ENCODE results near the gene YAF2.

The YAF2 gene

DNA sequence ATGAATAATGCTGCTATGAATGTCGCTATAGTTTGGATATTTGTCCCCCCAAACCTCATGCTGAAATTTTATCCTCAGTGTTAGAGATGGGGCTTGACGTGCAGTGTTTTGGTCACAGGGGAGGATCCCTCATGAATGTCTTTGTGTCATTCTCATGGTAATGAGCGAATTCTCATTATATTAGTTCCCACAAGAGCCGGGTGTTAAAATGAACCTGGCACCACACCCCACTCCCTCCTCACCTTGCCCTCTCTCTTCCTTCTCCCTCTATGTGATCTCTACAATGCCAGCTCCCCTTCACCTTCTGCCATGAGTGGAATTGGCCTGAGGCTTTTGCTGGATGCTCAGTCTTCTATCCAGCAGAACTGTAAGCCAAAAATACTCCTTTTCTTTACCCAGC lies 37.5 kb upstream of the YAF2 start:
- Histone ChIP-seq H3K27ac (ENCODE audit: low read depth, low read length) (no peak overlapping the region), H2AK5ac (ENCODE audit: low read length) (no peak overlapping the region), H3K79me1 (ENCODE audit: low read length) (no peaks in the 10 kb centered on the region), H3K18ac (ENCODE audit: low read length) (no peak overlapping the region), H3K23ac (ENCODE audit: low read length) (no peak overlapping the region), H3K4ac (ENCODE audit: low read depth, low read length) (no peak overlapping the region), H3K9ac (ENCODE audit: low read length) (no peak overlapping the region), H2BK15ac (replicated peaks; ENCODE audit: low read depth) (no peak overlapping the region), H3K56ac (ENCODE audit: low read length) (no peak overlapping the region), H4K5ac (ENCODE audit: low read length) (no peak overlapping the region), H3K79me2 (ENCODE audit: control insufficient read depth, insufficient read depth, low read length) (no peaks in the 10 kb centered on the region), H3K4me3 (ENCODE audit: low read length) (no peak overlapping the region), H2BK5ac (ENCODE audit: low read length) (no peak overlapping the region), H2BK120ac (ENCODE audit: low read depth, low read length) (no peak overlapping the region), H3K4me1 (ENCODE audit: control insufficient read depth, low read depth, low read length) (no peaks in the 10 kb centered on the region), H3K27me3 (ENCODE audit: insufficient read depth, low read length, poor library complexity) (no peaks in the 10 kb centered on the region), H3K36me3 (ENCODE audit: control insufficient read depth, insufficient read depth, low read length) (no peaks in the 10 kb centered on the region), H3K4me2 (ENCODE audit: low read length) (no peak overlapping the region), H4K8ac (ENCODE audit: low read depth, low read length) (no peak overlapping the region)
- no peak for DNase-seq
- no CpG with 5 or more reads among the region's 4 CpGs for WGBS (ENCODE audit: extremely low coverage, insufficient coverage, low lambda C conversion rate)

DNA sequence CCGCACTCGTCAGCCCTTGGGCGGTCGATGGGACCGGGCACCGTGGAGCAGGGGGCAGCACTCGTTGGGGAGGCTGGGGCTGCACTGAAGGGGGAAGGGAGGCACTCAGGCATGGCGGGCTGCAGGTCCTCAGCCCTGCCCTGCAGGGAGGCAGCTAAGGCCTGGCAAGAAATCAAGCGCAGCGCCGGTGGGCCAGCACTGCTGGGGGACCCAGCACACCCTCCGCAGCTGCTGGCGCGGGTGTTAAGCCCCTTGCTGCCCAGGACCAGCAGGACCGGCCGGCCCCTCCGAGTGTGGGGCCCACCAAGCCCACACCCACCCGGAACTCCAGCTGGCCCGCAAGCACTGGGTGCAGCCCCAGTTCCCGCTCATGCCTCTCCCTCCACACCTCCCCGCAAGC lies 35.7 kb upstream of the YAF2 start:
- Histone ChIP-seq H3K4me2 (ENCODE audit: low read length) (no peak overlapping the region), H2BK120ac (ENCODE audit: low read depth, low read length) (no peak overlapping the region), H3K23ac (ENCODE audit: low read length) (no peak overlapping the region), H4K8ac (ENCODE audit: low read depth, low read length) (no peak overlapping the region), H3K4me1 (ENCODE audit: control insufficient read depth, low read depth, low read length) (no peaks in the 10 kb centered on the region), H3K79me2 (ENCODE audit: control insufficient read depth, insufficient read depth, low read length) (no peaks in the 10 kb centered on the region), H3K36me3 (ENCODE audit: control insufficient read depth, insufficient read depth, low read length) (no peaks in the 10 kb centered on the region), H2AK5ac (ENCODE audit: low read length) (no peak overlapping the region), H3K9ac (ENCODE audit: low read length) (no peak overlapping the region), H3K18ac (ENCODE audit: low read length) (no peak overlapping the region), H2BK15ac (replicated peaks; ENCODE audit: low read depth) (no peak overlapping the region), H2BK5ac (ENCODE audit: low read length) (no peak overlapping the region), H4K5ac (ENCODE audit: low read length) (no peak overlapping the region), H3K56ac (ENCODE audit: low read length) (no peak overlapping the region), H3K27ac (ENCODE audit: low read depth, low read length) (no peak overlapping the region), H3K4ac (ENCODE audit: low read depth, low read length) (no peak overlapping the region), H3K4me3 (ENCODE audit: low read length) (no peak overlapping the region), H3K79me1 (ENCODE audit: low read length) (no peaks in the 10 kb centered on the region), H3K27me3 (ENCODE audit: insufficient read depth, low read length, poor library complexity) (no peaks in the 10 kb centered on the region)
- no peak for DNase-seq
- no CpG with 5 or more reads among the region's 21 CpGs for WGBS (ENCODE audit: extremely low coverage, insufficient coverage, low lambda C conversion rate)

DNA sequence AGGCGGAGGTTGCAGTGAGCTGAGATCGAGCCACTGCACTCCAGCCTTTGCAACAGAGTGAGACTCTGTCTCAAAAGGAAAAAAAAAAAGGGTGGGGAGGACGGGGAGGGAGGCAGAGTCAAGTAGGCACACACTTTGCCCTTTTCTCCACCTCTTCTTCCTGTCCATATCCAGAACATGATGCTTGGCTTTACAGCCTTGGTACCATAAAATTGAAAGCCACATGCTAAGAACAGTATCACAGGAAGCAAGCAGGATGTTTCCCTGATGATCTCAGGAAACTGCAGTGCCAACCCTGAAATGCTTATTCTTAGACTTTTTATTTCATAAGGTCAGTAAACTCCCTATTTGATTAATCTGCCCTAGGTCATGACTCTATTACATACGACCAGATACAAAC lies 32.5 kb upstream of the YAF2 start:
- no peak overlapping the region for H3K18ac ChIP-seq (ENCODE audit: low read length)
- H4K8ac ChIP-seq (ENCODE audit: low read depth, low read length): no peak overlapping the region
- no peak overlapping the region for H2BK15ac ChIP-seq (replicated peaks; ENCODE audit: low read depth)
- no peak overlapping the region for H3K9ac ChIP-seq (ENCODE audit: low read length)
- H3K36me3 ChIP-seq (ENCODE audit: control insufficient read depth, insufficient read depth, low read length): no peaks in the 10 kb centered on the region
- no peak for DNase-seq
- H2BK120ac ChIP-seq (ENCODE audit: low read depth, low read length): no peak overlapping the region
- H3K27me3 ChIP-seq (ENCODE audit: insufficient read depth, low read length, poor library complexity): no peaks in the 10 kb centered on the region
- no peak overlapping the region for H3K27ac ChIP-seq (ENCODE audit: low read depth, low read length)
- no peak overlapping the region for H3K56ac ChIP-seq (ENCODE audit: low read length)
- H3K79me2 ChIP-seq (ENCODE audit: control insufficient read depth, insufficient read depth, low read length): no peaks in the 10 kb centered on the region
- no peak overlapping the region for H3K23ac ChIP-seq (ENCODE audit: low read length)
- no peak overlapping the region for H3K4me2 ChIP-seq (ENCODE audit: low read length)
- no peak overlapping the region for H2AK5ac ChIP-seq (ENCODE audit: low read length)
- H2BK5ac ChIP-seq (ENCODE audit: low read length): no peak overlapping the region
- no CpG with 5 or more reads among the region's 4 CpGs for WGBS (ENCODE audit: extremely low coverage, insufficient coverage, low lambda C conversion rate)
- no peak overlapping the region for H3K4ac ChIP-seq (ENCODE audit: low read depth, low read length)
- H4K5ac ChIP-seq (ENCODE audit: low read length): no peak overlapping the region
- no peaks in the 10 kb centered on the region for H3K79me1 ChIP-seq (ENCODE audit: low read length)
- no peak overlapping the region for H3K4me3 ChIP-seq (ENCODE audit: low read length)
- no peaks in the 10 kb centered on the region for H3K4me1 ChIP-seq (ENCODE audit: control insufficient read depth, low read depth, low read length)

DNA sequence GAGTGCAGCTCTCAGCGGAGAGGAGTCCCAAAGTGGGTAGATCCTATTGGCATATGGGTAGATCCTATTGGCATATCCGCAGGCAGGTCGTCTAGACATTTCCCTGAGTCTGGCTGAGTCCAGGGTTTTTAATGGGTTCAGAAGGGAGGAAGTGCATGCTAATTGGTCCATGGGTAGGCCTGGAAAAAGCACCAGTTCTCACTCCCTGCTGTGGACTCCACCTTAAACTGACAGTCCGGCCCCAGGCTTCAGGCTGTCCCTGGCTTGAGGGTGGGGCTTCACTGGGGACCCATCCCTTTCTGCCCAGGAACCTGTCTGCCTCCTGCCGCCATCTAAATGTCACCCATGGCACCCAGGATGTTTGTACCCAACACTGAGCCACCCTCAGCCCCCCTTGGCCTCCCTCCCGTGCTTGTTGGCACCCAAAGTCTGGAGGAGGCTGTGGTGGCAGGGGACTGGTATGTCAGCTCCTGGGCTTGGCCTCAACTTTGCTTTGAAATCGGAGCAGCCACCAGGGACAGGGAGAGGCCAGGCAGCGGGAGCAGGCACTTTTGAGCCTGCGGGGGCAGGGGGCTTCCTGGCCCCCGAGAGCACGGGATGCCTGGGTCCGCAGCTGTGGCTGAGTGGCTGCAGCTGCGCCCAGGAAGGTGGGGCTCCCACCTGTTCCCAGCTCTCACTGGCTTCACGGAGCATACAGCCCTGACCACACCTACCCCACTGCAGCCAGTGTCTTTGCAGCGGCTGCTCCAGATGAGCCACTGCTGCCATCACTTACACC lies 29.6 kb upstream of the YAF2 start:
- Histone ChIP-seq H2BK5ac (ENCODE audit: low read length) (no peak overlapping the region), H2BK120ac (ENCODE audit: low read depth, low read length) (no peak overlapping the region), H3K27ac (ENCODE audit: low read depth, low read length) (no peak overlapping the region), H3K4me3 (ENCODE audit: low read length) (no peak overlapping the region), H3K4ac (ENCODE audit: low read depth, low read length) (no peak overlapping the region), H3K36me3 (ENCODE audit: control insufficient read depth, insufficient read depth, low read length) (no peaks in the 10 kb centered on the region), H3K23ac (ENCODE audit: low read length) (no peak overlapping the region), H4K5ac (ENCODE audit: low read length) (no peak overlapping the region), H3K27me3 (ENCODE audit: insufficient read depth, low read length, poor library complexity) (no peaks in the 10 kb centered on the region), H4K8ac (ENCODE audit: low read depth, low read length) (no peak overlapping the region), H3K79me1 (ENCODE audit: low read length) (no peaks in the 10 kb centered on the region), H2BK15ac (replicated peaks; ENCODE audit: low read depth) (no peak overlapping the region), H2AK5ac (ENCODE audit: low read length) (no peak overlapping the region), H3K56ac (ENCODE audit: low read length) (no peak overlapping the region), H3K4me2 (ENCODE audit: low read length) (no peak overlapping the region), H3K18ac (ENCODE audit: low read length) (no peak overlapping the region), H3K79me2 (ENCODE audit: control insufficient read depth, insufficient read depth, low read length) (no peaks in the 10 kb centered on the region), H3K4me1 (ENCODE audit: control insufficient read depth, low read depth, low read length) (no peaks in the 10 kb centered on the region), H3K9ac (ENCODE audit: low read length) (no peak overlapping the region)
- no CpG with 5 or more reads among the region's 15 CpGs for WGBS (ENCODE audit: extremely low coverage, insufficient coverage, low lambda C conversion rate)
- DNase-seq: no peak

DNA sequence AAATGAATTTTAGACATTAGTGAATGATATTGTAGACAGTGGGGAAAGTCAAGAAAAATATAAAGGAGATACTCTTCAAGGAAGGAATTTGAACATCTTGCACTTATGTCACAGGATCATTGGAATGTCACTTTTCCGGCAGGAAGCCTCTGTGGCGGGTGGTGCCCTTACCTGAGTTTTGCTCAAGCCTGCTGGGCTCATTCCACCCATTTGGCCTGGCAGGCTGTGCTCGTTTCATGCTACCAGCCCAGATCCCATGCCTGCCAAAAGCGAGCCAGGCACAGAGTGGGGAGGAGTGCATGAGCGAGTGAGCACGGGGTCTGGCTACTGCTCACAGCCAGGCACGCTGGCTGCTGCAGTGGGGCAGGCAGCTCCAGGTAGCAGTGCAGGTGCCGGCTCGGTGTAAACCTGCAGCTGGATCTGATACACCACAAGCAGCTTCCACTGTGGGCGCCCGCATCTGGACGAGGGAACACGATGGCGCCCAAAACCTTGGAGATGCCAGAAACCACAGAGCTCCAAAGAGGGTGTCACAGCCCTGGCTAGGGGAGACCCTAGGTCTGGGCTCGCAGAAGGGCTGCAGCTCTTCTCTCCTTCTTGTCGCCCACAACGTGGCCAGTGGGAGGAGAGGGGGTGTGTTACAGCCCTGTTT lies 28.7 kb upstream of the YAF2 start:
- Histone ChIP-seq H3K9ac (ENCODE audit: low read length) (no peak overlapping the region), H3K27ac (ENCODE audit: low read depth, low read length) (no peak overlapping the region), H3K4me3 (ENCODE audit: low read length) (no peak overlapping the region), H2AK5ac (ENCODE audit: low read length) (no peak overlapping the region), H3K4ac (ENCODE audit: low read depth, low read length) (no peak overlapping the region), H3K79me2 (ENCODE audit: control insufficient read depth, insufficient read depth, low read length) (no peaks in the 10 kb centered on the region), H3K23ac (ENCODE audit: low read length) (no peak overlapping the region), H2BK5ac (ENCODE audit: low read length) (no peak overlapping the region), H2BK120ac (ENCODE audit: low read depth, low read length) (no peak overlapping the region), H3K4me1 (ENCODE audit: control insufficient read depth, low read depth, low read length) (no peaks in the 10 kb centered on the region), H3K4me2 (ENCODE audit: low read length) (no peak overlapping the region), H3K27me3 (ENCODE audit: insufficient read depth, low read length, poor library complexity) (no peaks in the 10 kb centered on the region), H4K8ac (ENCODE audit: low read depth, low read length) (no peak overlapping the region), H3K36me3 (ENCODE audit: control insufficient read depth, insufficient read depth, low read length) (no peaks in the 10 kb centered on the region), H3K56ac (ENCODE audit: low read length) (no peak overlapping the region), H3K79me1 (ENCODE audit: low read length) (no peaks in the 10 kb centered on the region), H4K5ac (ENCODE audit: low read length) (no peak overlapping the region), H2BK15ac (replicated peaks; ENCODE audit: low read depth) (no peak overlapping the region), H3K18ac (ENCODE audit: low read length) (no peak overlapping the region)
- DNase-seq: no peak
- no CpG with 5 or more reads among the region's 17 CpGs for WGBS (ENCODE audit: extremely low coverage, insufficient coverage, low lambda C conversion rate)
